K562 (cell line): ENCODE results near the gene ALG11. TPM values are rescaled to one million over a fixed set of nuclear protein-coding genes. Genes with fewer than 3 reads are reported as not detected.
A peak's percentile ranks its signal among the peaks of the same experiment; 100 is the strongest.

ENCODE experiments used
- CBFB ChIP-seq: sonication (generic); formaldehyde crosslinking; IDR thresholded peaks from 2 replicates; pipeline ENCODE4 v1.4.0; 2020; ENCODE audit warnings: mild to moderate bottlenecking, missing genetic modification reagents
- CBX5 ChIP-seq: IDR thresholded peaks from 2 replicates; pipeline ENCODE4 v1.6.1; 2014; ENCODE audit warnings: low read depth, borderline replicate concordance
- CHD7 ChIP-seq: fragments of 200-600 bp; sonication (generic); IDR thresholded peaks from one replicate; pipeline ENCODE4 v1.6.1; 2012; ENCODE audit warnings: mild to moderate bottlenecking, low read depth, low read length, inconsistent platforms
- DMBX1 ChIP-seq: fragments of 250-450 bp; sonication (Bioruptor Pico); IDR thresholded peaks from 2 replicates; pipeline ENCODE4 v1.8.0; 2022; ENCODE audit warnings: inconsistent platforms, mild to moderate bottlenecking, moderate library complexity, borderline replicate concordance
- FOXO4 ChIP-seq: fragments of 450-650 bp; formaldehyde crosslinking; IDR thresholded peaks from 2 replicates; pipeline ENCODE4 v1.4.0; 2020; ENCODE audit warnings: mild to moderate bottlenecking, moderate library complexity
- HNRNPL ChIP-seq: fragments of 200-400 bp; formaldehyde crosslinking; IDR thresholded peaks from 2 replicates; pipeline ENCODE4 v1.6.1; 2017; ENCODE audit warnings: low read depth, mild to moderate bottlenecking, low read length
- IFI16 ChIP-seq: fragments of 250-450 bp; sonication (Bioruptor Pico); IDR thresholded peaks from 2 replicates; pipeline ENCODE4 v2.1.2; 2022; ENCODE audit warnings: mild to moderate bottlenecking, inconsistent platforms
- POLR2AphosphoS5 ChIP-seq: IDR thresholded peaks from 2 replicates; pipeline ENCODE4 v1.6.1; 2011; ENCODE audit warnings: mild to moderate bottlenecking, low read depth, low read length, moderate library complexity; ENCODE audit not compliant: control insufficient read depth, insufficient read depth
- SFPQ ChIP-seq: fragments of 200-400 bp; formaldehyde crosslinking; IDR thresholded peaks from 2 replicates; pipeline ENCODE4 v1.6.1; 2017; ENCODE audit warnings: mild to moderate bottlenecking, low read depth, low read length, moderate library complexity
- ZNF655 ChIP-seq: fragments of 250-450 bp; sonication (Bioruptor Pico); IDR thresholded peaks from 2 replicates; pipeline ENCODE4 v1.5.0; 2021
- polyA plus RNA-seq, 8 experiments: library from polyadenylated mRNA; depleted of rRNA in 4 of 8; stranded (reverse) in 5 of 8; unstranded in 3 of 8; fragments of >200 nt; fragmentation: Nextera tagmentation in 2 of 8; fragmentation: Illumina TruSeq in 1 of 8; extraction: Ambion mirVana in 2 of 8; extraction: Trizol in 1 of 8; gene quantifications; 2 replicates each; pipeline versions ENCODE4 v1.2.1 to v1.2.3, GENCODE V29; 2011 to 2014; ENCODE audit warnings: inconsistent platforms in 1 of 8, missing spikeins in 1 of 8
- total RNA-seq, 7 experiments: library from RNA; depleted of rRNA in 6 of 7; stranded (reverse); fragments of >200 nt in 6 of 7; fragmentation: Illumina TruSeq in 2 of 7; extraction: Trizol in 2 of 7; gene quantifications; 2 replicates each; pipeline versions ENCODE4 v1.2.1 to v1.2.3, GENCODE V29; 2011 to 2021; ENCODE audit warnings: low replicate concordance in 1 of 7

Gene ALG11
- total and polyA plus RNA-seq, 9 of the 15 experiments (the other 6 are each of a cell fraction or from before 2014, with no cell fraction given) = 7.3 to 19.2 (median 16.3) TPM

- TF ChIP-seq SFPQ = no peak
- TF ChIP-seq ZNF655 (CRISPR knock-in tag) = no peak
- no peak for TF ChIP-seq IFI16 (CRISPR knock-in tag)
- TF ChIP-seq CBX5 = no peak
- no peak for TF ChIP-seq CBFB (CRISPR knock-in tag)
- 0 out of 2 replicates have a peak, but pooled peaks have one; percentile 42 for TF ChIP-seq DMBX1
- 0 out of 2 replicates have a peak, but pooled peaks have one; percentile 19 for TF ChIP-seq POLR2AphosphoS5
- no peak for TF ChIP-seq HNRNPL
- TF ChIP-seq FOXO4 (CRISPR knock-in tag) = no peak
- TF ChIP-seq CHD7 = no peak
Observed at GRCh38 chr13:51978796-51979556, 33.2 kb upstream of the ALG11 start (continued).
